Renal cortex interstitium (tissue), 15 donors: ENCODE data around the gene HOXC4. TPM values are rescaled to one million over a fixed set of nuclear protein-coding genes. Genes with fewer than 3 reads are reported as not detected.

ENCODE experiments used
- DNase-seq, 11 donors: peaks; one replicate each; pipeline ENCODE4 v3.0.0-alpha.2; 2013; ENCODE audit warnings: low read depth in 9 of 11, low spot score in 4 of 11; ENCODE audit errors: extremely low read depth in 1 of 11
- long read RNA-seq, 16 experiments: transcript quantifications; one replicate each; lab custom pipeline, GENCODE V29; 2026
- polyA plus RNA-seq, 3 donors: library from polyadenylated mRNA; unstranded; fragments of 120-200 nt; gene quantifications; one replicate each; pipeline ENCODE4 v1.2.1, GENCODE V29; 2013; ENCODE audit not compliant: insufficient read length in 3 of 3

HOXC4 gene
- 10 to 100 TPM; 53.9 to 76.1 (median 59.0) TPM for polyA plus RNA-seq
- long read RNA-seq, donor 1, transcript HOXC4-202 (2 exons, 1,666 nt): major isoform, 8 of 13 reads
- long read RNA-seq, donor 1, partial matches to known transcripts: 5 of 13 reads
- long read RNA-seq, donor 1, other reads (novel, unspliced or antisense): 0 of 13 reads
- long read RNA-seq, donor 2, transcript HOXC4-202 (2 exons, 1,666 nt): major isoform, 5 of 6 reads
- long read RNA-seq, donor 2, partial matches to known transcripts: 0 of 6 reads
- long read RNA-seq, donor 2, other reads (novel, unspliced or antisense): 0 of 6 reads
- long read RNA-seq, donor 3, transcript HOXC4-202 (2 exons, 1,666 nt): major isoform, 9 of 27 reads
- long read RNA-seq, donor 3, partial matches to known transcripts: 18 of 27 reads
- long read RNA-seq, donor 3, other reads (novel, unspliced or antisense): 0 of 27 reads
- long read RNA-seq, donor 4, partial matches to known transcripts: 0 of 2 reads
- long read RNA-seq, donor 4, other reads (novel, unspliced or antisense): 0 of 2 reads
- long read RNA-seq, donor 5: 0 reads
- long read RNA-seq, donor 6, transcript HOXC4-202 (2 exons, 1,666 nt): major isoform, 5 of 13 reads
- long read RNA-seq, donor 6, partial matches to known transcripts: 5 of 13 reads
- long read RNA-seq, donor 6, other reads (novel, unspliced or antisense): 0 of 13 reads
- long read RNA-seq, donor 7, partial matches to known transcripts: 0 of 7 reads
- long read RNA-seq, donor 7, other reads (novel, unspliced or antisense): 0 of 7 reads
- long read RNA-seq, donor 8, transcript HOXC4-202 (2 exons, 1,666 nt): major isoform, 7 of 49 reads
- long read RNA-seq, donor 8, partial matches to known transcripts: 36 of 49 reads
- long read RNA-seq, donor 8, other reads (novel, unspliced or antisense): 5 of 49 reads
- long read RNA-seq, donor 9, transcript HOXC4-202 (2 exons, 1,666 nt): major isoform, 8 of 12 reads
- long read RNA-seq, donor 9, partial matches to known transcripts: 0 of 12 reads
- long read RNA-seq, donor 9, other reads (novel, unspliced or antisense): 0 of 12 reads
- long read RNA-seq, donor 10, partial matches to known transcripts: 0 of 2 reads
- long read RNA-seq, donor 10, other reads (novel, unspliced or antisense): 0 of 2 reads
- long read RNA-seq, donor 11, partial matches to known transcripts: 8 of 11 reads
- long read RNA-seq, donor 11, other reads (novel, unspliced or antisense): 0 of 11 reads
- long read RNA-seq, donor 12, partial matches to known transcripts: 5 of 10 reads
- long read RNA-seq, donor 12, other reads (novel, unspliced or antisense): 0 of 10 reads
- long read RNA-seq, donor 13: 0 reads
- long read RNA-seq, donor 14, partial matches to known transcripts: 0 of 4 reads
- long read RNA-seq, donor 14, other reads (novel, unspliced or antisense): 0 of 4 reads
- long read RNA-seq, donor 15, partial matches to known transcripts: 0 of 2 reads
- long read RNA-seq, donor 15, other reads (novel, unspliced or antisense): 0 of 2 reads
- long read RNA-seq, donor 16, transcript HOXC4-202 (2 exons, 1,666 nt): major isoform, 9 of 60 reads
- long read RNA-seq, donor 16, partial matches to known transcripts: 29 of 60 reads
- long read RNA-seq, donor 16, other reads (novel, unspliced or antisense): 18 of 60 reads

- DNase-seq: peak in 8 of 11 donors; percentile 77 to 94 (median 89)
Observed at GRCh38 chr12:54053751-54054741, at the start of gene HOXC4. HOXC4 (plus strand) TSS chr12:54053835; CDS start chr12:54053923, 88 bp downstream.

GRCh38 chr12:54004063-54004840 lies 49.4 kb upstream of the HOXC4 start:
- no peak for DNase-seq

- no peak for DNase-seq
Observed at GRCh38 chr12:54004841-54005530, 48.6 kb upstream of the HOXC4 start.

GRCh38 chr12:54005531-54005852 lies 48.1 kb upstream of the HOXC4 start:
- no peak for DNase-seq

GRCh38 chr12:54005853-54006558 lies 47.6 kb upstream of the HOXC4 start:
- DNase-seq: peak in 8 of 11 donors; percentile 86 to 95 (median 91)

GRCh38 chr12:54006559-54007220 lies 46.9 kb upstream of the HOXC4 start:
- DNase-seq: no peak

- DNase-seq: no peak
Observed at GRCh38 chr12:54007538-54008259, 45.9 kb upstream of the HOXC4 start.

- DNase-seq: no peak
Observed at GRCh38 chr12:54008260-54008552, 45.4 kb upstream of the HOXC4 start.

GRCh38 chr12:54009171-54010052 lies 44.2 kb upstream of the HOXC4 start:
- DNase-seq: no peak

GRCh38 chr12:54010053-54010971 lies 43.3 kb upstream of the HOXC4 start:
- no peak for DNase-seq

- DNase-seq: no peak
Observed at GRCh38 chr12:54010972-54011664, 42.5 kb upstream of the HOXC4 start.
